Measurements from ENCODE around the gene TPST2.

Gene TPST2

GRCh38 chr22:26588729-26589366 is 1.1 kb downstream of the TPST2 start:
- Mint-ChIP-seq H3K4me3 (peak overlapping the region; percentile 88), H3K27ac (no peak overlapping the region), H3K9me3 (peaks cover 10% of the 10 kb centered on the region), H3K27me3 (ENCODE audit: low read depth, poor library complexity) (peaks cover 16% of the 10 kb centered on the region), H3K36me3 (ENCODE audit: low read depth) (peaks cover 9% of the 10 kb centered on the region), H3K4me1 (no peaks in the 10 kb centered on the region)
- TF ChIP-seq CTCF (IDR thresholded peaks at IDR 0.05): no peak
- no peak for DNase-seq

DNA sequence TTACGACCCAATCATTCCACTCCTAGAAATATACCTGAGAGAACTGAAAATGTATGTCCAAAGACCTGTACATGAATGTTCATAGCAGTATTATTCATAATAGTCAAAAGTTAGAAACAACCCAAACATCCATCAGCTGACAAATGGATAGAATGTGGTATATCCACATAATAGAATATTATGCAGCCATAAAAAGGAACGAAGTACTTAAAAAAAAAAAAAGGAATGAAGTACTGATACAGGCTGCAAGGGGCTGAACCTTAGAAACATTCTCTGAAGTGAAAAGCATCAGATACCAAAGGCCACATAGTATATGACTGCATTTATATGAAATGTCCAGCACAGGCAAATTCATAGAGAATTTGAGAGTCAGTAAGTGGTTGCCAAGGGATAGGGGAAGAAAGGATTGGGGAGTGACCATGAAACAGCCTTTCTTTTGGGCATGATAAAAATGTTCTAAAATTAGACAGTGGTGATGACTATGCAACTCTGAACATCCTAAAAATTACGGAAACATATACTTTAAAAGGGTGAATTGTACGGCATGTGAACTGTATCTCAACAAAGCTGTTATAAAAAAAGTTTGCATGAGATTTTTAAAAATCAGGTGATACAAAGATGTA is 1.8 kb downstream of the TPST2 start:
- H3K27me3 Mint-ChIP-seq (ENCODE audit: low read depth, poor library complexity): peaks cover 16% of the 10 kb centered on the region
- H3K27ac Mint-ChIP-seq: no peak overlapping the region
- peaks cover 9% of the 10 kb centered on the region for H3K36me3 Mint-ChIP-seq (ENCODE audit: low read depth)
- peaks cover 10% of the 10 kb centered on the region for H3K9me3 Mint-ChIP-seq
- DNase-seq: no peak
- no peaks in the 10 kb centered on the region for H3K4me1 Mint-ChIP-seq
- TF ChIP-seq CTCF (IDR thresholded peaks at IDR 0.05): no peak
- peak overlapping the region; percentile 88 for H3K4me3 Mint-ChIP-seq

DNA sequence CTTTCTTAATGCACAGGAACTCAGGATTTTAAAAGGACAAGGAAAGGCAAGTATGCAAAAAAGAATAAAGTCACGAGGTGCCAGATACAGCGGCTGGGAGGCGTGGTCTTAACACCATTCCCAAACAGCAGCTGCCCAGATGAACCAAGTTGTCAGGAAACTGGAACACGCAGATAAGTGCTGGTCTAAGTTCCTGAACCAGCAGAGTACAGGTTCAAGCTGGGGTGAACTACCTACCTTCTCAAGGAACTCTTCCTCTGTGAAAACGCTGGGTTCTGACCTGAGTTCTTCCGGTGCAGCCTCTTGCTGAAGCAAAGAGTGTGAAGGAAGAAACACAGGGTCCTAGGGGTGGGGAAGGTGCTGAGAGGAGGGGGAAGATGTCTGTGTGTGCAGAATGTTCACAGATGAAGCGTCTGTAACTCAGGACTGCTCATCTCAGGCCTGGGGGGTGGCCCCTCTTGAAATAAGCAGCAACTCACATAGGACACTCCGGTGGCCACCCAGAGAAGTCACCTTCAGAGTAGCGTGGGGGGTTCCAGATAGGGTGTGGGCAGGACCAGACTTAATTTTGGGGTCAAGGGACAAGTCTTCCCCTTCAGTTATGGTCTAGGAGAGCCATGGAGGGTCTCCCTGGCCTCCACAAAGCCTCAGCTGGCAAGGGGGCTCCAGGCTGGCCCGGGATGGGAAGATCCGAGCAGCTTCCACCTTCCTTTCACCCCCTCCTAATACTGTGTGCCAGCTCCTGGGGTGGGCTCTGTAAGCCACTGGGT is 3.2 kb downstream of the TPST2 start:
- DNase-seq: no peak
- peaks cover 13% of the 10 kb centered on the region for H3K36me3 Mint-ChIP-seq (ENCODE audit: low read depth)
- peaks cover 12% of the 10 kb centered on the region for H3K27me3 Mint-ChIP-seq (ENCODE audit: low read depth, poor library complexity)
- TF ChIP-seq CTCF (IDR thresholded peaks at IDR 0.05): no peak
- no peak overlapping the region for H3K4me3 Mint-ChIP-seq
- peak overlapping the region; percentile 16 for H3K27ac Mint-ChIP-seq
- H3K9me3 Mint-ChIP-seq: peaks cover 10% of the 10 kb centered on the region
- no peaks in the 10 kb centered on the region for H3K4me1 Mint-ChIP-seq

DNA sequence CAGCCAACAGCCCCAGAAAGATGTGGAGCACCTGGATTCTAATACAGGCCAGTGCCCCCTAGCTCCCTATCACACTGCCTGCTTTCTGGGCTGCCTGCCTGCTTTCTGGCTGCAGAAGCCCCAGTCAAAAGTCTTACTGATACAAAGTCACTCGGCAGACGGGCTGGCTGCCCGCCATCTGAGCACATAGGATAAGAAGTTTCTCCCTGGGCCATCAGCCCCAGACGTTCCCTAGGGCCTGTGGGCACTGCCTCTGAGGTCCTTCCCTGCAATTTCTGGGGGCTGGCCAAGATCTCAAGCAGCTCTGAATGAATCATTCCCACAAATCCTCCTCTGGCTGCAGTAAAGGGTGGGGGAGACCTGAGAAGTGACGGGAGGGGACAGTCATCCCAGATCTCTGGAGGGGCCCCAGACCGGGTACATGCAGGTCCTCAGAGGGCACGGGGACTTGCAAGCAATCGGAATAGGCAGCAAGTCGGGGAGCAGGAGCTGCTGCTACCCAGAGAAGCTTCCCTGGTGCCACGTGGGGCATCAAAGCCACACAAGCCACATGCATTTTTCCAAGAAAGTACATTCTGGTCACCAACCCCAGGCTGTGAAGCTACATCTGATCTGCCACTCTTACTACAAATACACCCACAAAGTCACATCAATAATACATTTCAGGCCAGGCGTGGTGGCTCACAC is 4.7 kb downstream of the TPST2 start:
- DNase-seq: no peak
- Mint-ChIP-seq H3K27me3 (ENCODE audit: low read depth, poor library complexity) (peaks cover 12% of the 10 kb centered on the region), H3K36me3 (ENCODE audit: low read depth) (peaks cover 13% of the 10 kb centered on the region), H3K4me3 (no peak overlapping the region), H3K9me3 (peaks cover 10% of the 10 kb centered on the region), H3K4me1 (peaks cover 10% of the 10 kb centered on the region), H3K27ac (peak overlapping the region; percentile 52)
- TF ChIP-seq CTCF (IDR thresholded peaks at IDR 0.05): no peak

- Mint-ChIP-seq H3K27me3 (ENCODE audit: low read depth, poor library complexity) (peaks cover 9% of the 10 kb centered on the region), H3K27ac (no peak overlapping the region), H3K4me3 (no peak overlapping the region), H3K9me3 (peaks cover 10% of the 10 kb centered on the region), H3K4me1 (peaks cover 19% of the 10 kb centered on the region), H3K36me3 (ENCODE audit: low read depth) (peaks cover 13% of the 10 kb centered on the region)
- TF ChIP-seq CTCF (IDR thresholded peaks at IDR 0.05): no peak
- no peak for DNase-seq
Measured at GRCh38 chr22:26584010-26584409, 5.9 kb downstream of the TPST2 start.
